Kidney glomerular epithelial cell (primary cell): ENCODE results near the gene ANAPC4.

Experiments
- DNase-seq: peaks from one replicate; lab custom pipeline; 2025; lab: John Stamatoyannopoulos, UW

ANAPC4 gene

GRCh38 chr4:25378437-25378743 lies 1.3 kb downstream of the ANAPC4 start:
- no peak for DNase-seq

- no peak for DNase-seq
Observed at GRCh38 chr4:25379591-25379990, 2.5 kb downstream of the ANAPC4 start.

GRCh38 chr4:25383647-25384046 lies 6.6 kb downstream of the ANAPC4 start:
- no peak for DNase-seq

GRCh38 chr4:25386926-25387325 lies 9.9 kb downstream of the ANAPC4 start:
- no peak for DNase-seq

- DNase-seq: no peak
Observed at GRCh38 chr4:25397305-25397704, 20.2 kb downstream of the ANAPC4 start.

- DNase-seq: no peak
Observed at GRCh38 chr4:25399510-25399909, 22.4 kb downstream of the ANAPC4 start.

GRCh38 chr4:25401066-25401465 lies 24.0 kb downstream of the ANAPC4 start:
- DNase-seq: peak; percentile 1

GRCh38 chr4:25402521-25402920 lies 25.5 kb downstream of the ANAPC4 start:
- no peak for DNase-seq

- no peak for DNase-seq
Observed at GRCh38 chr4:25403699-25404098, 26.6 kb downstream of the ANAPC4 start.

GRCh38 chr4:25405453-25405852 lies 28.4 kb downstream of the ANAPC4 start:
- no peak for DNase-seq

- DNase-seq: no peak
Observed at GRCh38 chr4:25406081-25406692, 29.1 kb downstream of the ANAPC4 start.

- no peak for DNase-seq
Observed at GRCh38 chr4:25410820-25411529, 33.9 kb downstream of the ANAPC4 start.

- no peak for DNase-seq
Observed at GRCh38 chr4:25413261-25413660, 36.2 kb downstream of the ANAPC4 start.

- no peak for DNase-seq
Observed at GRCh38 chr4:25417014-25417413, 40.0 kb downstream of the ANAPC4 start.

- no peak for DNase-seq
Observed at GRCh38 chr4:25420931-25421330, 43.9 kb downstream of the ANAPC4 start.

GRCh38 chr4:25421816-25422525 lies 44.9 kb downstream of the ANAPC4 start:
- DNase-seq: no peak

GRCh38 chr4:25423548-25423947 lies 46.5 kb downstream of the ANAPC4 start:
- DNase-seq: no peak

GRCh38 chr4:25424539-25425228 lies 47.6 kb downstream of the ANAPC4 start:
- DNase-seq: no peak

GRCh38 chr4:25425361-25425760 lies 48.3 kb downstream of the ANAPC4 start:
- no peak for DNase-seq

GRCh38 chr4:25427871-25428270 lies 50.8 kb downstream of the ANAPC4 start:
- DNase-seq: no peak

- no peak for DNase-seq
Observed at GRCh38 chr4:25430630-25431029, 53.6 kb downstream of the ANAPC4 start.

GRCh38 chr4:25433966-25434827 lies 57.1 kb downstream of the ANAPC4 start:
- no peak for DNase-seq
